H1 (cell line): ENCODE results near the gene TAF11L2. TPM values are rescaled to one million over a fixed set of nuclear protein-coding genes. Genes with fewer than 3 reads are reported as not detected.

Source experiments
- CHD7 ChIP-seq: fragments of 300-600 bp; sonication (generic); IDR thresholded peaks from 2 replicates; pipeline ENCODE4 v1.7.1; 2012; ENCODE audit warnings: low read length, moderate library complexity, mild to moderate bottlenecking, inconsistent platforms; ENCODE audit not compliant: insufficient replicate concordance
- GTF2F1 ChIP-seq: IDR thresholded peaks from 2 replicates; pipeline ENCODE4 v1.6.1; 2012; ENCODE audit warnings: low read depth, low read length, improper control_type of control experiment, borderline replicate concordance
- HDAC6 ChIP-seq: IDR thresholded peaks from one replicate; pipeline ENCODE4 v1.7.1; 2012; ENCODE audit warnings: low read depth, mild to moderate bottlenecking, inconsistent platforms, low read length, moderate library complexity
- KDM1A ChIP-seq: fragments of 200-600, 300-600 bp; sonication (generic); IDR thresholded peaks from 2 replicates; pipeline ENCODE4 v1.7.1; 2016; ENCODE audit warnings: mild to moderate bottlenecking, low read length, borderline replicate concordance
- NANOG ChIP-seq: IDR thresholded peaks from 2 replicates; pipeline ENCODE4 v1.6.1; 2011; ENCODE audit warnings: low read length, low read depth, mild to moderate bottlenecking, inconsistent platforms; ENCODE audit not compliant: insufficient read depth, poor library complexity, severe bottlenecking
- RFX5 ChIP-seq: IDR thresholded peaks from 2 replicates; pipeline ENCODE4 v1.6.1; 2011; ENCODE audit warnings: low read depth, low read length, improper control_type of control experiment, borderline replicate concordance
- SIX5 ChIP-seq: IDR thresholded peaks from 2 replicates; pipeline ENCODE4 v1.6.1; 2011; ENCODE audit warnings: mild to moderate bottlenecking, low read depth, low read length
- TAF1 ChIP-seq: IDR thresholded peaks from 2 replicates; pipeline ENCODE4 v1.6.1; 2011; ENCODE audit warnings: mild to moderate bottlenecking, low read depth, low read length
- polyA plus RNA-seq, 7 experiments: library from polyadenylated mRNA; depleted of rRNA in 3 of 7; stranded (reverse) in 5 of 7; unstranded in 2 of 7; fragments of >200 nt in 5 of 7; fragments of 200-250 nt in 2 of 7; gene quantifications; 1 replicate in 5 of 7; 2 replicates in 1 of 7; 4 replicates in 1 of 7; pipeline versions ENCODE4 v1.2.1 to v1.2.3, GENCODE V29; 2011 to 2013; ENCODE audit warnings: missing spikeins in 2 of 7, mixed read lengths in 2 of 7
- total RNA-seq: library from RNA; stranded (reverse); fragmentation: NEBNext Ultra II Directional; extraction: Animal tissue kit (Norgen Biotek cat#: 25700); gene quantifications from 2 replicates; pipeline ENCODE4 v1.2.1, GENCODE V29; 2021

The TAF11L2 gene
- total and polyA plus RNA-seq, 2 of the 8 experiments (the other 6 are each of a cell fraction or from before 2014, with no cell fraction given) = not detected

GRCh38 chr5:17448877-17449276, 49.2 kb upstream of the TAF11L2 start (continued):
- TF ChIP-seq CHD7 (no peak), GTF2F1 (no peak), KDM1A (no peak), SIX5 (no peak), RFX5 (no peak), HDAC6 (no peak), NANOG (no peak), TAF1 (no peak)
